ENCODE results near the gene BCL2L11.

GRCh38 chr2:111111101-111111755, 9.5 kb upstream of the BCL2L11 start:
- TF ChIP-seq, protein P1, sequence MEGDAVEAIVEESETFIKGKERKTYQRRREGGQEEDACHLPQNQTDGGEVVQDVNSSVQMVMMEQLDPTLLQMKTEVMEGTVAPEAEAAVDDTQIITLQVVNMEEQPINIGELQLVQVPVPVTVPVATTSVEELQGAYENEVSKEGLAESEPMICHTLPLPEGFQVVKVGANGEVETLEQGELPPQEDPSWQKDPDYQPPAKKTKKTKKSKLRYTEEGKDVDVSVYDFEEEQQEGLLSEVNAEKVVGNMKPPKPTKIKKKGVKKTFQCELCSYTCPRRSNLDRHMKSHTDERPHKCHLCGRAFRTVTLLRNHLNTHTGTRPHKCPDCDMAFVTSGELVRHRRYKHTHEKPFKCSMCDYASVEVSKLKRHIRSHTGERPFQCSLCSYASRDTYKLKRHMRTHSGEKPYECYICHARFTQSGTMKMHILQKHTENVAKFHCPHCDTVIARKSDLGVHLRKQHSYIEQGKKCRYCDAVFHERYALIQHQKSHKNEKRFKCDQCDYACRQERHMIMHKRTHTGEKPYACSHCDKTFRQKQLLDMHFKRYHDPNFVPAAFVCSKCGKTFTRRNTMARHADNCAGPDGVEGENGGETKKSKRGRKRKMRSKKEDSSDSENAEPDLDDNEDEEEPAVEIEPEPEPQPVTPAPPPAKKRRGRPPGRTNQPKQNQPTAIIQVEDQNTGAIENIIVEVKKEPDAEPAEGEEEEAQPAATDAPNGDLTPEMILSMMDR (IDR thresholded peaks at IDR 0.05), result no peak
- no peak for TF ChIP-seq POLR2A (IDR thresholded peaks at IDR 0.05)

All from heart left ventricle (tissue), 13 donors.